ENCODE results near the gene ELAPOR2. TPM values are rescaled to one million over a fixed set of nuclear protein-coding genes. Genes with fewer than 3 reads are reported as not detected.
"Not testable (repeated sequence)": the region's sequence is repeated elsewhere in the genome, so short reads cannot be mapped to it uniquely, and the experiment has no call there.

ELAPOR2 gene
- total and polyA plus RNA-seq, 7 donors: 1.2 to 15.9 (median 3.3) TPM

DNA sequence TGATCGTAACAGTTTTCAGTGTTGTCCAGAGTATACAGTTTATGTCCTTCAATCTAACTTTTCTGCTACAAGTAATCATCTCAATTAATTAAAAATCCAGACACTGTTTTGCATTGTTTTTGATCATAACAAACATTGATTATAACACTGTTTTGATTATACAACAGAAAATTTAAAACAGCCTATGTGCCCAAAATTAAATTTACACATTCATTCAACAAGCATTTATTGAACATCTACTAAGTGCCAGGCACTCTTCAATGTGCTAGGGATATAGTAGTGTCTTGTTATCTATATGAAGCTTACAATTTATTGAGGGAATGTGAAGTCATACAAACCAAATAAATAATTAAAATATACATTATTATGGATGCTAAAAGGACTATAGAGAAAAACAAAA is 10.6 kb downstream of the ELAPOR2 start:
- H3K4me1 ChIP-seq: no peaks in the 10 kb centered on the region
- WGBS, 3 donors: 43 to 98% (median 97%) methylated on average over 1 of the region's 1 CpG
- H3K4me3 ChIP-seq: no peak overlapping the region
- ATAC-seq (no peak), DNase-seq (no peak)
- intact Hi-C loops (cut with DNase I): no loop called here
- no peak overlapping the region for H3K27ac ChIP-seq
- H3K9me3 ChIP-seq: peaks cover 6% of the 10 kb centered on the region
- no peaks in the 10 kb centered on the region for H3K27me3 ChIP-seq (ENCODE audit: insufficient read depth in 3 of 3, low read length in 2 of 3)
- H3K36me3 ChIP-seq (ENCODE audit: insufficient read depth in 1 of 2, low read depth in 1 of 2): no peaks in the 10 kb centered on the region
- TF ChIP-seq, protein P1, sequence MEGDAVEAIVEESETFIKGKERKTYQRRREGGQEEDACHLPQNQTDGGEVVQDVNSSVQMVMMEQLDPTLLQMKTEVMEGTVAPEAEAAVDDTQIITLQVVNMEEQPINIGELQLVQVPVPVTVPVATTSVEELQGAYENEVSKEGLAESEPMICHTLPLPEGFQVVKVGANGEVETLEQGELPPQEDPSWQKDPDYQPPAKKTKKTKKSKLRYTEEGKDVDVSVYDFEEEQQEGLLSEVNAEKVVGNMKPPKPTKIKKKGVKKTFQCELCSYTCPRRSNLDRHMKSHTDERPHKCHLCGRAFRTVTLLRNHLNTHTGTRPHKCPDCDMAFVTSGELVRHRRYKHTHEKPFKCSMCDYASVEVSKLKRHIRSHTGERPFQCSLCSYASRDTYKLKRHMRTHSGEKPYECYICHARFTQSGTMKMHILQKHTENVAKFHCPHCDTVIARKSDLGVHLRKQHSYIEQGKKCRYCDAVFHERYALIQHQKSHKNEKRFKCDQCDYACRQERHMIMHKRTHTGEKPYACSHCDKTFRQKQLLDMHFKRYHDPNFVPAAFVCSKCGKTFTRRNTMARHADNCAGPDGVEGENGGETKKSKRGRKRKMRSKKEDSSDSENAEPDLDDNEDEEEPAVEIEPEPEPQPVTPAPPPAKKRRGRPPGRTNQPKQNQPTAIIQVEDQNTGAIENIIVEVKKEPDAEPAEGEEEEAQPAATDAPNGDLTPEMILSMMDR (IDR thresholded peaks at IDR 0.05): no peak

DNA sequence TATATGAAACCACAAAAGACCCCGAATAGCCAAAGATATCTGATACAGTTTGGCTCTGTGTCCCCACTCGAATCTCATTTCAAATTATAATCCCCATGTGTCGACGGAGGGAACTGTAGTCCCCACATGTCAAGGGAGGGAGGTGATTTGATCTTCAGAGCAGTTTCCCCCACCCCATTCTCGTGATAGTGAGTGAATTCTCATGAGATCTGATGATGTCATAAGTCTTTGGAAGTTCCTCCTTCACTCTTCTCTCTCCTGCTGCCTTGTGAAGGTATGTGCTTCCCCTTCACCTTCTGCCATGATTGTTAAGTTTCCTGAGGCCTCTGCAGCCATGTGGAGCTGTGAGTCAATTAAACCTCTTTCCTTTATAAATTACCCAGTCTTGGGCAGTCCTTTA is 13.0 kb downstream of the ELAPOR2 start:
- intact Hi-C loops (cut with DNase I): no loop called here

DNA sequence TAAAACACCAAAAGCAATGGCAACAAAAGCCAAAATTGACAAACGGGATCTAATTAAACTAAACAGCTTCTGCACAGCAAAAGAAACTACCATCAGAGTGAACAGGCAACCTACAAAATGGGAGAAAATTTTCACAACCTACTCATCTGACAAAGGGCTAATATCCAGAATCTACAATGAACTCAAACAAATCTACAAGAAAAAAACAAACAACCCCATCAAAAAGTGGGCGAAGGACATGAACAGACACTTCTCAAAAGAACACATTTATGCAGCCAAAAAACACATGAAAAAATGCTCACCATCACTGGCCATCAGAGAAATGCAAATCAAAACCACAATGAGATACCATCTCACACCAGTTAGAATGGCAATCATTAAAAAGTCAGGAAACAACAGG is 14.7 kb downstream of the ELAPOR2 start:
- H3K4me3 ChIP-seq; H3K27me3 ChIP-seq (ENCODE audit: insufficient read depth in 3 of 3, low read length in 2 of 3); intact Hi-C loops (cut with DNase I); H3K4me1 ChIP-seq; H3K36me3 ChIP-seq (ENCODE audit: insufficient read depth in 1 of 2, low read depth in 1 of 2); DNase-seq; ATAC-seq; H3K27ac ChIP-seq; H3K9me3 ChIP-seq: not testable (repeated sequence)
- WGBS, 3 donors: 71 to 93% (median 86%) methylated on average over 1 to 2 of the region's 2 CpGs

More for the DNA sequence above, 13.0 kb downstream of the ELAPOR2 start:
- no peak overlapping the region for H3K27ac ChIP-seq
- H3K36me3 ChIP-seq (ENCODE audit: insufficient read depth in 1 of 2, low read depth in 1 of 2): no peaks in the 10 kb centered on the region
- TF ChIP-seq, protein P1 (IDR thresholded peaks at IDR 0.05): no peak
- WGBS, 3 donors: 76 to 83% (median 80%) methylated on average over 5 of the region's 5 CpGs
- no peak for ATAC-seq
- DNase-seq: no peak
- no peak overlapping the region for H3K4me3 ChIP-seq
- H3K9me3 ChIP-seq: peaks cover 6% of the 10 kb centered on the region
- H3K4me1 ChIP-seq: no peaks in the 10 kb centered on the region
- no peaks in the 10 kb centered on the region for H3K27me3 ChIP-seq (ENCODE audit: insufficient read depth in 3 of 3, low read length in 2 of 3)

DNA sequence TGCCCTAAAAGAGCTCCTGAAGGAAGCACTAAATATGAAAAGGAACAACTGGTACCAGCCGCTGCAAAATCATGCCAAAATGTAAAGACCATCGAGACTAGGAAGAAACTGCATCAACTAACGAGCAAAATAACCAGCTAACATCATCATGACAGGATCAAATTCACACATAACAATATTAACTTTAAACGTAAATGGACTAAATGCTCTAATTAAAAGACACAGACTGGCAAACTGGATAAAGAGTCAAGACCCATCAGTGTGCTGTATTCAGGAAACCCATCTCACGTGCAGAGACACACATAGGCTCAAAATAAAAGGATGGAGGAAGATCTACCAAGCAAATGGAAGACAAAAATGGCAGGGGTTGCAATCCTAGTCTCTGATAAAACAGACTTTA is 17.9 kb downstream of the ELAPOR2 start:
- 73 to 96% (median 80%) methylated on average over 3 to 5 of the region's 5 CpGs for WGBS, 3 donors

DNA sequence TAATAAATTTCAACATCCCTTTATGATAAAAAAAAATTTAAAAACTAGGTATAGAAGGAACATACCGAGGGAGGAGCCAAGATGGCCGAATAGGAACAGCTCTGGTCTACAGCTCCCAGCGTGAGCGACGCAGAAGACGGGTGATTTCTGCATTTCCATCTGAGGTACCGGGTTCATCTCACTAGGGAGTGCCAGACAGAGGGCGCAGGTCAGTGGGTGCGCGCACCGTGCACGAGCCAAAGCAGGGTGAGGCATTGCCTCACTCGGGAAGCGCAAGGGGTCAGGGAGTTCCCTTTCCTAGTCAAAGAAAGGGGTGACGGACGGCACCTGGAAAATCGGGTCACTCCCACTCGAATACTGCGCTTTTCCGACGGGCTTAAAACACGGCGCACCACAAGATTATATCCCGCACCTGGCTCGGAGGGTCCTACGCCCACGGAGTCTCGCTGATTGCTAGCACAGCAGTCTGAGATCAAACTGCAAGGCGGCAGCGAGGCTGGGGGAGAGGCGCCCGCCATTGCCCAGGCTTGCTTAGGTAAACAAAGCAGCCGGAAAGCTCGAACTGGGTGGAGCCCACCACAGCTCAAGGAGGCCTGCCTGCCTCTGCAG is 19.7 kb downstream of the ELAPOR2 start:
- H3K9me3 ChIP-seq; DNase-seq; ATAC-seq; H3K36me3 ChIP-seq (ENCODE audit: insufficient read depth in 1 of 2, low read depth in 1 of 2); H3K27me3 ChIP-seq (ENCODE audit: insufficient read depth in 3 of 3, low read length in 2 of 3); intact Hi-C loops (cut with DNase I); H3K4me1 ChIP-seq: not testable (repeated sequence)
- peak overlapping the region; percentile 19 for H3K27ac ChIP-seq
- peak overlapping the region; percentile 56 for H3K4me3 ChIP-seq
- WGBS, 3 donors: 59 to 77% (median 72%) methylated on average over 20 to 34 of the region's 34 CpGs

More for the DNA sequence above, 17.9 kb downstream of the ELAPOR2 start:
- H3K4me1 ChIP-seq; DNase-seq; H3K36me3 ChIP-seq (ENCODE audit: insufficient read depth in 1 of 2, low read depth in 1 of 2); H3K27ac ChIP-seq; H3K27me3 ChIP-seq (ENCODE audit: insufficient read depth in 3 of 3, low read length in 2 of 3); H3K9me3 ChIP-seq; H3K4me3 ChIP-seq; intact Hi-C loops (cut with DNase I); ATAC-seq: not testable (repeated sequence)

DNA sequence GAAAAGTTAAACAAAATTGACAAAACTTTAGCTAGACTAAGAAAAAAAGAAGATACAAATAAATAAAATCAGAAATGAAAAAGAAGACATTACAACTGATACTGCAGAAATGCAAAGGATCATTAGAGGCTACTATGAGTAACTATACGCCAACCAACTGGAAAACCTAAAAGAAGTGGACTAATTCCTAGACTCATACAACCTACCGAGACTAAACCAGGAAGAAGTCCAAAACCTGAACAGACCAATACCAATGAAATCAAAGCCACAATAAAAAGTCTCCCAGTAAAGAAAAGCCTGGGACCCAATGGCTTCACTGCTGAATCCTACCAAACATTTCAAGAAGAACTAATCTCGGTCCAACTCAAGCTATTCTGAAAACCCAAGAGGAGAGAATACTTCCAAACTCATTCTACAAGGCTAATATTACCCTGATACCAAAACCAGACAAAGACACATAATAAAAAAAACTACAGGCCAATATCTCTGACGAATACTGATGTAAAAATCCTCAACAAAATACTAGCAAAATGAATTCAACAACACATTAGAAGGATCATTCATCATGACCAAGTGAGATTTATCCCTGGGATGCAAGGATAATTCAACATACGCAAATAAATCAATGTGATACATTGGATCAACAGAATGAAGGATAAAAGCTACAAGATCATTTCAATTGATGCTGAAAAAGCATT is 20.3 kb downstream of the ELAPOR2 start:
- WGBS, 3 donors: 71 to 77% (median 76%) methylated on average over 5 of the region's 5 CpGs
- intact Hi-C loops (cut with DNase I): no loop called here
- Histone ChIP-seq H3K36me3 (ENCODE audit: insufficient read depth in 1 of 2, low read depth in 1 of 2) (no peaks in the 10 kb centered on the region), H3K4me1 (no peaks in the 10 kb centered on the region), H3K27me3 (ENCODE audit: insufficient read depth in 3 of 3, low read length in 2 of 3) (no peaks in the 10 kb centered on the region), H3K27ac (peak overlapping the region; percentile 19), H3K4me3 (peak overlapping the region; percentile 56), H3K9me3 (no peaks in the 10 kb centered on the region)
- DNase-seq (no peak), ATAC-seq (no peak)
- TF ChIP-seq, protein P1 (IDR thresholded peaks at IDR 0.05): no peak

Data from psoas muscle (tissue), 8 donors.